K562 (cell line): Measurements from ENCODE around the gene GPC3.

Source experiments
- HNRNPLL ChIP-seq: fragments of 200-400 bp; formaldehyde crosslinking; IDR thresholded peaks from 2 replicates; pipeline ENCODE4 v1.6.1; 2017; ENCODE audit warnings: low read length, low read depth, mild to moderate bottlenecking; ENCODE audit not compliant: poor library complexity, severe bottlenecking
- POLR2A ChIP-seq: fragments of 450-650 bp; conservative IDR thresholded peaks from 2 replicates; pipeline ENCODE4 v1.6.1; 2016
- SMAD4 ChIP-seq: fragments of 250-450 bp; sonication (Bioruptor Pico); conservative IDR thresholded peaks from 2 replicates; pipeline ENCODE4 v1.8.0; 2021; ENCODE audit warnings: inconsistent platforms, mild to moderate bottlenecking, moderate library complexity
- ZC3H4 ChIP-seq: sonication (generic); formaldehyde crosslinking; IDR thresholded peaks from 2 replicates; pipeline ENCODE4 v1.9.0; 2021; ENCODE audit warnings: missing genetic modification reagents, borderline replicate concordance

DNA sequence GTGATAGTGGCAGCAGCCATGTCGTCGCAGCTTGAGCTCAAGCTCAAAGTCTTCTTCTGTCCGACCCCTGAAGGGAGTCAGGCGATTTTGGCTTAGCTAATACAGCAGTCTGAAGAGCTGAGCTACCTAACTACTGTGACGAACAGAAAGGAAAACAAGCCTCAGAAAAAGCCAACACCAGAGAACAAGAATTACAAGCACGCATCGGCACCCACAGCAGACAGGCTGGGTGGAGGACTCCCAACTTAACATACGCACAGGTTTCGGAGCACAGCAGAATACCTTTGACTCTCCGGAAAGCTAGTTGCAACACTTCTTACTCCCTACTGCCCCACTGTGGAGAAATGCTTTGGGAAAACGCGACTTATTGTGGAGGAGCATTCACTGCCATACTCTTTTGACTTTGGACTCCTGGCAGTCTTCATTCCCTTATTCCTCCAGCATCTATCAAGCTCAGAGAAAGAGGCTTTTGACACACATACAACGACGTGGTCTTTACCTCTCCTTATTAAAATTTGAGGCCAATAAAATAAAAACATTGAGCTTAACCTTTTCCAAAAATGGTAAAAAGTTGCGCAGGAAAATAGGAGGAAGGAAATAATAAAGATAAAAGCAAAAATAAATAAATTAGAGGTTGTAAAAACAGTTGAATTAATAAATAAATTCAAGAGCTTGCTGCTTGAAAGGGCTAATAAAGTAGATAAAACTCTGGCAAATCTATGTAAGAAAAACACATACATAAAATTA, 41.3 kb upstream of the GPC3 start:
- TF ChIP-seq HNRNPLL (no peak), SMAD4 (CRISPR knock-in tag) (no peak), POLR2A (no peak), ZC3H4 (no peak)
